ENCODE data around the gene NARF.
A peak's percentile ranks its signal among the peaks of the same experiment; 100 is the strongest.

Gene NARF

GRCh38 chr17:82477934-82478333 is 19.4 kb downstream of the NARF start:
- DNase-seq (ENCODE audit: low read depth) = no peak

GRCh38 chr17:82479602-82480001 is 21.1 kb downstream of the NARF start:
- no peak for DNase-seq (ENCODE audit: low read depth)

- DNase-seq (ENCODE audit: low read depth) = no peak
Measured at GRCh38 chr17:82480318-82480717, 21.8 kb downstream of the NARF start.

- no peak for DNase-seq (ENCODE audit: low read depth)
Measured at GRCh38 chr17:82483204-82483660, 24.7 kb downstream of the NARF start.

- DNase-seq (ENCODE audit: low read depth) = no peak
Measured at GRCh38 chr17:82483836-82484235, 25.3 kb downstream of the NARF start.

GRCh38 chr17:82486231-82487094 is 27.9 kb downstream of the NARF start:
- DNase-seq (ENCODE audit: low read depth) = no peak

GRCh38 chr17:82487910-82488309 is 29.4 kb downstream of the NARF start:
- DNase-seq (ENCODE audit: low read depth) = no peak

- no peak for DNase-seq (ENCODE audit: low read depth)
Measured at GRCh38 chr17:82489117-82489516, 30.6 kb downstream of the NARF start.

GRCh38 chr17:82489851-82490511 is 31.4 kb downstream of the NARF start:
- no peak for DNase-seq (ENCODE audit: low read depth)

GRCh38 chr17:82490512-82491195 is 32.1 kb downstream of the NARF start:
- DNase-seq (ENCODE audit: low read depth) = no peak

GRCh38 chr17:82491196-82491530 is 32.6 kb downstream of the NARF start:
- DNase-seq (ENCODE audit: low read depth) = no peak

GRCh38 chr17:82491533-82491932 is 33.0 kb downstream of the NARF start:
- DNase-seq (ENCODE audit: low read depth) = no peak

- DNase-seq (ENCODE audit: low read depth) = no peak
Measured at GRCh38 chr17:82492643-82493225, 34.2 kb downstream of the NARF start.

GRCh38 chr17:82493226-82493781 is 34.8 kb downstream of the NARF start:
- no peak for DNase-seq (ENCODE audit: low read depth)

GRCh38 chr17:82494236-82495055 is 35.9 kb downstream of the NARF start:
- peak; percentile 89 for DNase-seq (ENCODE audit: low read depth)

- DNase-seq (ENCODE audit: low read depth) = no peak
Measured at GRCh38 chr17:82495844-82496528, 37.4 kb downstream of the NARF start.

- DNase-seq (ENCODE audit: low read depth) = peak; percentile 83
Measured at GRCh38 chr17:82496529-82497434, 38.2 kb downstream of the NARF start.

GRCh38 chr17:82497483-82498405 is 39.2 kb downstream of the NARF start:
- DNase-seq (ENCODE audit: low read depth) = no peak

- DNase-seq (ENCODE audit: low read depth) = no peak
Measured at GRCh38 chr17:82502207-82502606, 43.7 kb downstream of the NARF start.
